ENCODE results near the gene SEMA3A. TPM values are rescaled to one million over a fixed set of nuclear protein-coding genes. Genes with fewer than 3 reads are reported as not detected.

The SEMA3A gene
- total and polyA plus RNA-seq, 4 donors: 11.7 to 32.0 (median 24.1) TPM

- H3K27ac ChIP-seq (ENCODE audit: low read depth, low read length): no peak overlapping the region
- H3K27me3 ChIP-seq (ENCODE audit: control insufficient read depth, insufficient read depth, low read length): no peaks in the 10 kb centered on the region
- no CpG with 5 or more reads among the region's 1 CpG for WGBS (ENCODE audit: insufficient coverage)
- H3K4me1 ChIP-seq (ENCODE audit: control insufficient read depth, insufficient read depth, low read length): no peaks in the 10 kb centered on the region
- no peaks in the 10 kb centered on the region for H3K36me3 ChIP-seq (ENCODE audit: control insufficient read depth, insufficient read depth, low read length)
- DNase-seq (ENCODE audit: low read depth in 4 of 6, low spot score in 6 of 6): no peak
- H3K9me3 ChIP-seq (ENCODE audit: control insufficient read depth, insufficient read depth, low read length): no peaks in the 10 kb centered on the region
- H3K4me3 ChIP-seq (ENCODE audit: low read depth, low read length): no peak overlapping the region
Observed at GRCh38 chr7:83987764-83988163, 206.8 kb downstream of the SEMA3A start.

GRCh38 chr7:83985821-83986220, 208.8 kb downstream of the SEMA3A start:
- DNase-seq (ENCODE audit: low read depth in 4 of 6, low spot score in 6 of 6): no peak

GRCh38 chr7:83984591-83984990, 210.0 kb downstream of the SEMA3A start:
- Histone ChIP-seq H3K27ac (ENCODE audit: low read depth, low read length) (no peak overlapping the region), H3K4me1 (ENCODE audit: control insufficient read depth, insufficient read depth, low read length) (no peaks in the 10 kb centered on the region), H3K36me3 (ENCODE audit: control insufficient read depth, insufficient read depth, low read length) (no peaks in the 10 kb centered on the region), H3K9me3 (ENCODE audit: control insufficient read depth, insufficient read depth, low read length) (no peaks in the 10 kb centered on the region), H3K4me3 (ENCODE audit: low read depth, low read length) (no peak overlapping the region), H3K27me3 (ENCODE audit: control insufficient read depth, insufficient read depth, low read length) (no peaks in the 10 kb centered on the region)
- DNase-seq (ENCODE audit: low read depth in 4 of 6, low spot score in 6 of 6): no peak

More at GRCh38 chr7:83985821-83986220, 208.8 kb downstream of the SEMA3A start:
- 97% methylated on average over 3 of the region's 5 CpGs for WGBS (ENCODE audit: insufficient coverage)
- no peak overlapping the region for H3K27ac ChIP-seq (ENCODE audit: low read depth, low read length)
- H3K4me1 ChIP-seq (ENCODE audit: control insufficient read depth, insufficient read depth, low read length): no peaks in the 10 kb centered on the region
- no peak overlapping the region for H3K4me3 ChIP-seq (ENCODE audit: low read depth, low read length)
- H3K27me3 ChIP-seq (ENCODE audit: control insufficient read depth, insufficient read depth, low read length): no peaks in the 10 kb centered on the region
- no peaks in the 10 kb centered on the region for H3K9me3 ChIP-seq (ENCODE audit: control insufficient read depth, insufficient read depth, low read length)
- no peaks in the 10 kb centered on the region for H3K36me3 ChIP-seq (ENCODE audit: control insufficient read depth, insufficient read depth, low read length)

GRCh38 chr7:83984076-83984475, 210.5 kb downstream of the SEMA3A start:
- 100% methylated on average over 1 of the region's 4 CpGs for WGBS (ENCODE audit: insufficient coverage)
- H3K36me3 ChIP-seq (ENCODE audit: control insufficient read depth, insufficient read depth, low read length): no peaks in the 10 kb centered on the region
- no peak for DNase-seq (ENCODE audit: low read depth in 4 of 6, low spot score in 6 of 6)
- no peak overlapping the region for H3K27ac ChIP-seq (ENCODE audit: low read depth, low read length)
- no peaks in the 10 kb centered on the region for H3K27me3 ChIP-seq (ENCODE audit: control insufficient read depth, insufficient read depth, low read length)
- H3K4me3 ChIP-seq (ENCODE audit: low read depth, low read length): no peak overlapping the region
- H3K4me1 ChIP-seq (ENCODE audit: control insufficient read depth, insufficient read depth, low read length): no peaks in the 10 kb centered on the region
- H3K9me3 ChIP-seq (ENCODE audit: control insufficient read depth, insufficient read depth, low read length): no peaks in the 10 kb centered on the region

GRCh38 chr7:83983606-83984005, 211.0 kb downstream of the SEMA3A start:
- H3K4me1 ChIP-seq (ENCODE audit: control insufficient read depth, insufficient read depth, low read length): no peaks in the 10 kb centered on the region
- DNase-seq (ENCODE audit: low read depth in 4 of 6, low spot score in 6 of 6): peak in 1 of 6 donors; percentile 54
- no peak overlapping the region for H3K4me3 ChIP-seq (ENCODE audit: low read depth, low read length)
- no peak overlapping the region for H3K27ac ChIP-seq (ENCODE audit: low read depth, low read length)
- no CpG with 5 or more reads among the region's 1 CpG for WGBS (ENCODE audit: insufficient coverage)
- H3K9me3 ChIP-seq (ENCODE audit: control insufficient read depth, insufficient read depth, low read length): no peaks in the 10 kb centered on the region
- H3K27me3 ChIP-seq (ENCODE audit: control insufficient read depth, insufficient read depth, low read length): no peaks in the 10 kb centered on the region
- no peaks in the 10 kb centered on the region for H3K36me3 ChIP-seq (ENCODE audit: control insufficient read depth, insufficient read depth, low read length)

- Histone ChIP-seq H3K36me3 (ENCODE audit: control insufficient read depth, insufficient read depth, low read length) (no peaks in the 10 kb centered on the region), H3K9me3 (ENCODE audit: control insufficient read depth, insufficient read depth, low read length) (no peaks in the 10 kb centered on the region), H3K4me1 (ENCODE audit: control insufficient read depth, insufficient read depth, low read length) (no peaks in the 10 kb centered on the region), H3K4me3 (ENCODE audit: low read depth, low read length) (no peak overlapping the region), H3K27ac (ENCODE audit: low read depth, low read length) (no peak overlapping the region), H3K27me3 (ENCODE audit: control insufficient read depth, insufficient read depth, low read length) (no peaks in the 10 kb centered on the region)
- DNase-seq (ENCODE audit: low read depth in 4 of 6, low spot score in 6 of 6): peak; percentile 22 to 85 (median 28)
Observed at GRCh38 chr7:83976302-83976701, 218.3 kb downstream of the SEMA3A start.

- Histone ChIP-seq H3K27ac (ENCODE audit: low read depth, low read length) (no peak overlapping the region), H3K36me3 (ENCODE audit: control insufficient read depth, insufficient read depth, low read length) (no peaks in the 10 kb centered on the region), H3K4me1 (ENCODE audit: control insufficient read depth, insufficient read depth, low read length) (no peaks in the 10 kb centered on the region), H3K9me3 (ENCODE audit: control insufficient read depth, insufficient read depth, low read length) (no peaks in the 10 kb centered on the region), H3K27me3 (ENCODE audit: control insufficient read depth, insufficient read depth, low read length) (no peaks in the 10 kb centered on the region), H3K4me3 (ENCODE audit: low read depth, low read length) (no peak overlapping the region)
- peak in 1 of 6 donors; percentile 17 for DNase-seq (ENCODE audit: low read depth in 4 of 6, low spot score in 6 of 6)
Observed at GRCh38 chr7:83970081-83970480, 224.5 kb downstream of the SEMA3A start.

- H3K27me3 ChIP-seq (ENCODE audit: control insufficient read depth, insufficient read depth, low read length): no peaks in the 10 kb centered on the region
- H3K4me3 ChIP-seq (ENCODE audit: low read depth, low read length): no peak overlapping the region
- no peak for DNase-seq (ENCODE audit: low read depth in 4 of 6, low spot score in 6 of 6)
- H3K36me3 ChIP-seq (ENCODE audit: control insufficient read depth, insufficient read depth, low read length): no peaks in the 10 kb centered on the region
- H3K27ac ChIP-seq (ENCODE audit: low read depth, low read length): no peak overlapping the region
- no peaks in the 10 kb centered on the region for H3K4me1 ChIP-seq (ENCODE audit: control insufficient read depth, insufficient read depth, low read length)
- H3K9me3 ChIP-seq (ENCODE audit: control insufficient read depth, insufficient read depth, low read length): no peaks in the 10 kb centered on the region
Observed at GRCh38 chr7:83964318-83964717, 230.3 kb downstream of the SEMA3A start.

- Histone ChIP-seq H3K4me1 (ENCODE audit: control insufficient read depth, insufficient read depth, low read length) (no peaks in the 10 kb centered on the region), H3K27ac (ENCODE audit: low read depth, low read length) (no peak overlapping the region), H3K27me3 (ENCODE audit: control insufficient read depth, insufficient read depth, low read length) (no peaks in the 10 kb centered on the region), H3K9me3 (ENCODE audit: control insufficient read depth, insufficient read depth, low read length) (no peaks in the 10 kb centered on the region), H3K36me3 (ENCODE audit: control insufficient read depth, insufficient read depth, low read length) (no peaks in the 10 kb centered on the region), H3K4me3 (ENCODE audit: low read depth, low read length) (no peak overlapping the region)
- WGBS (ENCODE audit: insufficient coverage): no CpG with 5 or more reads among the region's 3 CpGs
- DNase-seq (ENCODE audit: low read depth in 4 of 6, low spot score in 6 of 6): no peak
Observed at GRCh38 chr7:83957333-83957732, 237.3 kb downstream of the SEMA3A start.

GRCh38 chr7:83956104-83956503, 238.5 kb downstream of the SEMA3A start:
- Histone ChIP-seq H3K9me3 (ENCODE audit: control insufficient read depth, insufficient read depth, low read length) (no peaks in the 10 kb centered on the region), H3K27me3 (ENCODE audit: control insufficient read depth, insufficient read depth, low read length) (no peaks in the 10 kb centered on the region), H3K4me3 (ENCODE audit: low read depth, low read length) (no peak overlapping the region), H3K27ac (ENCODE audit: low read depth, low read length) (no peak overlapping the region), H3K36me3 (ENCODE audit: control insufficient read depth, insufficient read depth, low read length) (no peaks in the 10 kb centered on the region), H3K4me1 (ENCODE audit: control insufficient read depth, insufficient read depth, low read length) (no peaks in the 10 kb centered on the region)
- WGBS (ENCODE audit: insufficient coverage): 83% methylated on average over 2 of the region's 2 CpGs
- no peak for DNase-seq (ENCODE audit: low read depth in 4 of 6, low spot score in 6 of 6)

All from spinal cord (tissue), 10 donors.